Measurements from ENCODE around the gene ABCB10.

The ABCB10 gene

GRCh38 chr1:229557913-229558414 lies 543 bp downstream of the ABCB10 start:
- TF ChIP-seq CTCF (IDR thresholded peaks at IDR 0.05; ENCODE audit: low read depth, low read length, missing control alignments): no peak
- DNase-seq (ENCODE audit: low read depth): no peak

GRCh38 chr1:229557200-229557850 lies 1.2 kb downstream of the ABCB10 start:
- peak overlapping the region; percentile 69 for H3K4me3 ChIP-seq (ENCODE audit: low read depth, low read length)
- peak; percentile 47 for DNase-seq (ENCODE audit: low read depth)
- TF ChIP-seq CTCF (IDR thresholded peaks at IDR 0.05; ENCODE audit: low read depth, low read length, missing control alignments): no peak

More at GRCh38 chr1:229557913-229558414, 543 bp downstream of the ABCB10 start:
- H3K4me3 ChIP-seq (ENCODE audit: low read depth, low read length): peak overlapping the region; percentile 69

GRCh38 chr1:229554886-229555621 lies 3.5 kb downstream of the ABCB10 start:
- no peak overlapping the region for H3K4me3 ChIP-seq (ENCODE audit: low read depth, low read length)
- TF ChIP-seq CTCF (IDR thresholded peaks at IDR 0.05; ENCODE audit: low read depth, low read length, missing control alignments): no peak
- DNase-seq (ENCODE audit: low read depth): no peak

- no peak overlapping the region for H3K4me3 ChIP-seq (ENCODE audit: low read depth, low read length)
- no peak for DNase-seq (ENCODE audit: low read depth)
- no peak for TF ChIP-seq CTCF (IDR thresholded peaks at IDR 0.05; ENCODE audit: low read depth, low read length, missing control alignments)
These were observed 4.8 kb downstream of the ABCB10 start for GRCh38 chr1:229553621-229554130.

- DNase-seq (ENCODE audit: low read depth): no peak
- H3K4me3 ChIP-seq (ENCODE audit: low read depth, low read length): no peak overlapping the region
- no peak for TF ChIP-seq CTCF (IDR thresholded peaks at IDR 0.05; ENCODE audit: low read depth, low read length, missing control alignments)
These were observed 5.8 kb downstream of the ABCB10 start for GRCh38 chr1:229552732-229553131.

GRCh38 chr1:229550812-229551567 lies 7.5 kb downstream of the ABCB10 start:
- no peak overlapping the region for H3K4me3 ChIP-seq (ENCODE audit: low read depth, low read length)
- no peak for TF ChIP-seq CTCF (IDR thresholded peaks at IDR 0.05; ENCODE audit: low read depth, low read length, missing control alignments)
- no peak for DNase-seq (ENCODE audit: low read depth)

Measured in GM12864 (cell line).